Heart left ventricle (tissue), 13 donors: ENCODE results near the gene LAMA5.

Source experiments
- CTCF ChIP-seq, 12 donors: fragments of 200-600 bp; sonication (generic) in 4 of 12; IDR thresholded peaks; one replicate each; pipeline versions ENCODE4 v1.5.0 to v1.8.0; 2018 to 2022; ENCODE audit warnings: antibody characterized with exemption in 12 of 12, mild to moderate bottlenecking in 5 of 12
- POLR2A ChIP-seq, 2 donors: fragments of 450-650 bp; IDR thresholded peaks; one replicate each; pipeline ENCODE4 v1.6.1; 2017; ENCODE audit warnings: antibody characterized with exemption in 2 of 2, mild to moderate bottlenecking in 2 of 2, moderate library complexity in 2 of 2
- donor health status: ischemic (EF 13 %, LVEDD 7.1; RV severe dilation, severe dysfunction).
- donor health status: DM: no; HTN: yes; CAD: no.
- donor health status: DM: no; HTN: no; CAD: no.
- donor health status: ischemic (EF 25% LVEDD 6.9; RV normal size, moderate dysfunction).
- donor health status: ischemic (EF 25% LVEDD 5.7; RV mildly dilated, moderate dysfunction).
- donor health status: ischemic (EF 35%, LVEDD 5.7; RV mildly dilated, moderate dysfunction).
- donor health status: nonischemic (EF 11% LVEDD 7.7; RV severe dilation, severe dysfunction).
- donor health status: DM: yes; HTN: yes; CAD: no.
- donor health status: PGD.
- donor health status: ischemic (EF 29% LVEDD 5.4; RV normal size, mild dysfunction).
- donor health status: nonischemic (EF 23%, LVEDD 6.1; RV moderate dilation, normal function).

GRCh38 chr20:62364911-62365736, 2.0 kb downstream of the LAMA5 start:
- TF ChIP-seq CTCF (IDR thresholded peaks at IDR 0.05), result no peak
- peak in 1 of 2 donors; percentile 14 for TF ChIP-seq POLR2A (IDR thresholded peaks at IDR 0.05)
